GM06990 (cell line): ENCODE results near the gene ADARB2.

Source experiments
- DNase-seq: peaks from one replicate; pipeline ENCODE4 v3.0.0-alpha.2; 2011; ENCODE audit not compliant: insufficient read length; ENCODE audit errors: extremely low read depth
- H3K27me3 ChIP-seq: replicated peaks from 2 replicates; pipeline ENCODE4 v1.6.0; 2011; ENCODE audit warnings: low read length; ENCODE audit not compliant: control insufficient read depth, insufficient read depth
- H3K36me3 ChIP-seq: 2 replicates; pipeline ENCODE4 v1.5.1; 2011; ENCODE audit warnings: low read length; ENCODE audit not compliant: control insufficient read depth, insufficient read depth
- H3K4me3 ChIP-seq: replicated peaks from 2 replicates; pipeline ENCODE4 v1.5.1; 2011; ENCODE audit warnings: low read depth, mild to moderate bottlenecking, control low read depth, low read length
- TF ChIP-seq, protein P1 (sequence below): IDR thresholded peaks from 2 replicates; pipeline ENCODE4 v1.5.1; 2011; ENCODE audit warnings: low read length, control low read depth, mild to moderate bottlenecking, inconsistent platforms; ENCODE audit not compliant: insufficient read depth, poor library complexity, severe bottlenecking

Gene ADARB2

DNA sequence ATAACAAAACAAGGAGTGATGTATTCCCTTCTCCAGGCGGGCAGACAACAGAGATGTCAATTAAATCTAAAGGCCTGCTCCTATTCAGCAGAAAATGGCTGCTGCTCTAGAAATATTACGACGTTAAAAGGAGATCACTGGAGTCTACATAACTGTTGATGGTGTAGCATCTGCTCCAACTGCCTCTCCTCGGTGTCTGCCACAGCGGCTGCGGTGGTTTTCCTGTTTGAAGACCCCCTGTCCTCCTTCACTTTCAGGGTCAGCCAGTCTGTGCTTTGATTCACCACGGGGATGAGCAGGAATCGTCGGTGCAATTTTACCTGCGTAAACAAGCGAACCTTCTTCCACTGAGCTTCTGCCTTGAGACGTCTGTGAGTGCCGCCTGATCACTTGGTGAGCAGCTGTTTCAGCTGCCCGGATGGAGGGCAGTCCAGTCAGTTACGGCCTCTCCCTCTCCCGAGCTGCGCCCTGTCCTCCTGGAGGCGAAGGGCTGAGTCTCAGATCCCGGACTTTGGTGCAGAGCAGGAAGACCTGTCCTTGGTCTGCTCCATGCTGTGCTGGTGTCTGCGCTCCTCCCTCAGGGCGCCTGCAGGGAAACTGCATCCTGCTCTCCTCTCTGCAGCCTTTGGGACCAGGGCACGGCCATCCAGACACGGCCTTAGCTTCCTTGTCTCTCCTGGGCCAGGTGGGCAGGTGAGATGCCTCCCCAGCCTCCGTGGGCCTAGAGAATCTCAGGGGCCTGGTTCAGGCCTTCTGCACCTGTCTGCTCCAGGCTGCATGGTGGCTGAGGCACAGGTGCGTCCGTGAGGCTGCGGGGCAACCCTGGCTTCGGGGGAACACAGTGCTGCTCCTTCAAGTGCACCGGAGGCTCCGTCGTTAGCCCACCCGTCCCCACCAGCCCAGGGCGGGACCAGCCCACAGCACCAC is 326.6 kb downstream of the ADARB2 start:
- peaks cover 1% of the 10 kb centered on the region; the same call in 1 of the 2 replicates for H3K27me3 ChIP-seq
- TF ChIP-seq, protein P1, sequence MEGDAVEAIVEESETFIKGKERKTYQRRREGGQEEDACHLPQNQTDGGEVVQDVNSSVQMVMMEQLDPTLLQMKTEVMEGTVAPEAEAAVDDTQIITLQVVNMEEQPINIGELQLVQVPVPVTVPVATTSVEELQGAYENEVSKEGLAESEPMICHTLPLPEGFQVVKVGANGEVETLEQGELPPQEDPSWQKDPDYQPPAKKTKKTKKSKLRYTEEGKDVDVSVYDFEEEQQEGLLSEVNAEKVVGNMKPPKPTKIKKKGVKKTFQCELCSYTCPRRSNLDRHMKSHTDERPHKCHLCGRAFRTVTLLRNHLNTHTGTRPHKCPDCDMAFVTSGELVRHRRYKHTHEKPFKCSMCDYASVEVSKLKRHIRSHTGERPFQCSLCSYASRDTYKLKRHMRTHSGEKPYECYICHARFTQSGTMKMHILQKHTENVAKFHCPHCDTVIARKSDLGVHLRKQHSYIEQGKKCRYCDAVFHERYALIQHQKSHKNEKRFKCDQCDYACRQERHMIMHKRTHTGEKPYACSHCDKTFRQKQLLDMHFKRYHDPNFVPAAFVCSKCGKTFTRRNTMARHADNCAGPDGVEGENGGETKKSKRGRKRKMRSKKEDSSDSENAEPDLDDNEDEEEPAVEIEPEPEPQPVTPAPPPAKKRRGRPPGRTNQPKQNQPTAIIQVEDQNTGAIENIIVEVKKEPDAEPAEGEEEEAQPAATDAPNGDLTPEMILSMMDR = no peak
- no peak for DNase-seq

DNA sequence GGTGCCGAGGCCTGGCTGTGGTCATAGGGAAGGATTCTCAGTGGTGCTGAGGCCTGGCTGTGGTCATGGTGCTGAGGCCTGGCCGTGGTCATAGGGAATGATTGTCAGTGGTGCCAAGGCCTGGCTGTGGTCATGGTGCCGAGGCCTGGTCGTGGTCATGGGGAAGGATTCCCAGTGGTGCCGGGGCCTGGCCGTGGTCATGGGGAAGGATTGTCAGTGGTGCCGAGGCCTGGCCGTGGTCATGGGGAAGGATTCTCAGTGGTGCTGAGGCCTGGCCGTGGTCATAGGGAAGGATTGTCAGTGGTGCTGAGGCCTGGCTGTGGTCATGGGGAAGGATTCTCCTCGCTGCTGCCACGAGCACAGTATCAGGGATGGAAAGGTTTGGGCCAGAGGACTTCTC is 327.3 kb downstream of the ADARB2 start:
- no peak overlapping the region for H3K4me3 ChIP-seq
- H3K27me3 ChIP-seq = peaks cover 1% of the 10 kb centered on the region; the same call in 1 of the 2 replicates
- TF ChIP-seq, protein P1 = no peak
- DNase-seq = no peak
- no peaks in the 10 kb centered on the region for H3K36me3 ChIP-seq

More for the DNA sequence above, 326.6 kb downstream of the ADARB2 start:
- H3K36me3 ChIP-seq = no peaks in the 10 kb centered on the region
- no peak overlapping the region for H3K4me3 ChIP-seq

DNA sequence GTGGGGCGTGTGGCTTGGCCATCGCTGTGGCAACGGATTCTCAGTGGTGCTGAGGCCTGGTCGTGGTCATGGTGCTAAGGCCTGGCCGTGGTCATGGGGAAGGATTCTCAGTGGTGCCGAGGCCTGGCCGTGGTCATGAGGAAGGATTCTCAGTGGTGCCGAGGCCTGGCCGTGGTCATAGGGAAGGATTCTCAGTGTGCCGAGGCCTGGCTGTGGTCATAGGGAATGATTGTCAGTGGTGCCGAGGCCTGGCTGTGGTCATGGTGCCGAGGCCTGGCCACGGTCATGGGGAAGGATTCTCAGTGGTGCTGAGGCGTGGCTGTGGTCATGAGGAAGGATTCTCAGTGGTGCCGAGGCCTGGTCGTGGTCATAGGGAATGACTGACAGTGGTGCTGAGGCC is 327.9 kb downstream of the ADARB2 start:
- no peak overlapping the region for H3K4me3 ChIP-seq
- H3K36me3 ChIP-seq = no peaks in the 10 kb centered on the region
- DNase-seq = no peak
- H3K27me3 ChIP-seq = peaks cover 1% of the 10 kb centered on the region; the same call in 1 of the 2 replicates
- TF ChIP-seq, protein P1 = no peak

DNA sequence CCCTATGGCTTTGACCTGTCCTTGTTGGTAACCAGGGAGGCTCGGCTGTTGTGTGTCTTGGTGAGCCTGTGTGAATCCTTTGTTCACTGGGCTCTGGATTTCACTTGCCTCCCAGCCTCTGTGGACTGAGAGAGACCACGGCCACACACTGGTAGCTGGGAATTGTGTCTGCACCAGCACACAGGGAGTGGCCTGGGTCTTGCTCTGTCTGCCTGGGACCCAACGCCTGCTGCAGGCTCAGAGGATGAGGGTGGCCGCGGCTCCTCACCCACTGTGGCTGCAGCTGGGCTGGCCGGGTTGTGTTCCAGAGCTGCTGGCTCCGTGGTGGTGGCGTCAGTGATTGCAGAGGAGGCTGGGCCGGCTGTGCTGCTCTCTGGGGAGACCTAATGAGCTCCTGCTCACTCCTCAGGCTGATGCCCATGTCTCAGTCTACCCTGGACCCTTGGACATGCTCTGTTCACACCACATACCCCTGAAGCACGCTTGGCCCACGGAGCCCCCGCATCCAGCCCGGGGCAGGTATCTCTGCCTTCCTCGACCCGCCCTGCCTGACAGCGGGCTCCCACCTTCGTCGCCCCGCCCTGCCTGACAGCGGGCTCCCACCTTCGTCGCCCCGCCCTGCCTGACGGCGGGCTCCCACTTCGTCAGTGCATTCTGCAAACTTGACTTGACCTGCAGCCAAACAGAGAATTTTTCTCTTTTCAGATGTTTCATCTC is 328.5 kb downstream of the ADARB2 start:
- no peak for DNase-seq
- Histone ChIP-seq H3K36me3 (no peaks in the 10 kb centered on the region), H3K4me3 (no peak overlapping the region), H3K27me3 (peaks cover 1% of the 10 kb centered on the region; the same call in 1 of the 2 replicates)
- TF ChIP-seq, protein P1 = no peak

DNA sequence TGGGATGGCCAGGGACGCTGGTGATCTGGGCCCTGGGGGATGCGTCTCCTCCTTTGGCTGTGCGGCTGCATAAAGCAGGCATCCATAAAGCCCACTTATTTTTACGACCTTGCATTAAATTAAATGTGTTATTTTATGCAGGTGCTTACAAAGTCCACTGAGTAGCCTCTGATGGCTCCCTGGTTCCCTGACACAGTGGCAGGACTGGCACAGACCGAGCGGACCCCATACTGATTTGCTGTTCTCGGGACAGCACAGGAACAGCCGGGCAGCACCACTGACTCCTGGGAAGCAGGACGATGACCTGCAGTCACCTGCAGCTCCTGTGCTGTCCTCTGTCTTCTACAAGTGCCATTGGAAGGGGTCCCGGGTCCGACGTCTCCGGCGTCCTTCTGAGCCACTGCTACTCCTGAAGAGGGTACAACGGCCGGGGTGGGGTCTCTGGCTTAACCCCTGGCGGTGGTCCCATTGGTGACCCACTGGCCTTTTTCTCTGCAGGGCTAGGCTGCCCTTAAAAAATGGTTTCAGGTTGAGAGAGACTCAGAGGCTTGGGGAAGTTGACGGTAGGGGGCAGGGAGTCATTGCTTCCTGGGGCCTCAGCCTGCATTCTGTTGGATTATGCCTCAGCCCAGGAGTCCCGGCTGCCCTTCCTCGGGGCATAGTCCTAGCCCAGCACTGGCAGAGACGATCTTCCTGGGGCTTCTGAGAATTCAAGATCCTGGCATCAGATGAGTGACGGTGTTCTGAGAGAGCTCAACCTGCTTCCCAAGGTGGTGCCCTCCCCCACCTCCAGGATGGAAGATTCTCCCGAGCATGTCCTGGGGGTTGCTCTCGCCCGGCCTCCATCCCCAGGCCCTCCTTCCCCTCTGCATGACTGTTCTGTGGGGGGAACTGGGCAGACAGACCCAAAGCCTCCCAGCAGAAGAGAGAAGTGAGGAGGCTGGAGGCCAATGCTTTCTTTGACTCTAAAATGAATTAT is 330.1 kb downstream of the ADARB2 start:
- Histone ChIP-seq H3K4me3 (no peak overlapping the region), H3K27me3 (no peaks in the 10 kb centered on the region), H3K36me3 (no peaks in the 10 kb centered on the region)
- DNase-seq = no peak
- TF ChIP-seq, protein P1 = no peak
